Epithelial cell of esophagus (primary cell): ENCODE measurements around the gene OGDH.

Source experiments
- DNase-seq: peaks from one replicate; pipeline ENCODE4 v3.0.0; 2010; ENCODE audit warnings: low read depth
- H3K4me3 ChIP-seq: 2 replicates; pipeline ENCODE4 v1.5.1; 2011; ENCODE audit warnings: mild to moderate bottlenecking, low read length, control low read depth
- TF ChIP-seq, protein P1 (sequence below): IDR thresholded peaks from 2 replicates; pipeline ENCODE4 v1.5.1; 2011; ENCODE audit warnings: low read depth, mild to moderate bottlenecking, low read length, control low read depth, inconsistent platforms; ENCODE audit not compliant: insufficient read depth; ENCODE audit errors: missing control alignments

Gene OGDH

DNA sequence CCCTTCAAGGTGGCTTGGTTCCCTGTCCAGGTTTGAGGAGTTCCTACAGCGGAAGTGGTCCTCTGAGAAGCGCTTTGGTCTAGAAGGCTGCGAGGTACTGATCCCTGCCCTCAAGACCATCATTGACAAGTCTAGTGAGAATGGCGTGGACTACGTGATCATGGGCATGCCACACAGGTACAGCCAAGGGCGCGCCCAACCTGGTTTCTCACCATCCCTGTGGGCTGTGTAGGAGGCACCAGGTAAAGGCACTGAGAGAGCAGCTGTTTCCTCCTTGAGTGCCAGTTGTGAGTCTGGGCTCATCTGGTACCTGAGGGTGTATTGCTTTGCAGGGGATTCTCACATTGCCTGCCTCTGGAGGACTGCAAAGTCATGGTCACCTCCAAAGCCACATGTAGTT, 68.0 kb downstream of the OGDH start:
- DNase-seq = no peak
- no peak overlapping the region for H3K4me3 ChIP-seq
- TF ChIP-seq, protein P1, sequence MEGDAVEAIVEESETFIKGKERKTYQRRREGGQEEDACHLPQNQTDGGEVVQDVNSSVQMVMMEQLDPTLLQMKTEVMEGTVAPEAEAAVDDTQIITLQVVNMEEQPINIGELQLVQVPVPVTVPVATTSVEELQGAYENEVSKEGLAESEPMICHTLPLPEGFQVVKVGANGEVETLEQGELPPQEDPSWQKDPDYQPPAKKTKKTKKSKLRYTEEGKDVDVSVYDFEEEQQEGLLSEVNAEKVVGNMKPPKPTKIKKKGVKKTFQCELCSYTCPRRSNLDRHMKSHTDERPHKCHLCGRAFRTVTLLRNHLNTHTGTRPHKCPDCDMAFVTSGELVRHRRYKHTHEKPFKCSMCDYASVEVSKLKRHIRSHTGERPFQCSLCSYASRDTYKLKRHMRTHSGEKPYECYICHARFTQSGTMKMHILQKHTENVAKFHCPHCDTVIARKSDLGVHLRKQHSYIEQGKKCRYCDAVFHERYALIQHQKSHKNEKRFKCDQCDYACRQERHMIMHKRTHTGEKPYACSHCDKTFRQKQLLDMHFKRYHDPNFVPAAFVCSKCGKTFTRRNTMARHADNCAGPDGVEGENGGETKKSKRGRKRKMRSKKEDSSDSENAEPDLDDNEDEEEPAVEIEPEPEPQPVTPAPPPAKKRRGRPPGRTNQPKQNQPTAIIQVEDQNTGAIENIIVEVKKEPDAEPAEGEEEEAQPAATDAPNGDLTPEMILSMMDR = no peak

DNA sequence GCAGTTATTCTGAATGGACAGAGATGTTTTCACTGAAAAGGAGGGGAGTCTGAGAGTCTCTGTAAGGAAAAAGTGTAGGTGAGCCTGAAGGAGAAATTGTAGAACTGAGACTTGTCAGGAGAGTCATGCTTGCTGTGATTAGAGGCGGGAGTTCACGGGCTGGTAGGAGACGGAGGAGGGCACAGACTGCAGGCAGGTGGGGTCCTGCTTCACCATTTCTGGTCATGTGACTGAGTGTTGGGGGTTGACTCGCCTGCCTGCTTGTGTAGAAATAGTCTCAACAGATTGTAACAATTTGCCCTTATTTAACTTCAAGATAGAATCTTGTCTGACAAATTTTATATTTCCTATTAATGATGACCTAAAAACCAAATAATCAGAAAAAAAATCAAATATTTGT, 70.3 kb downstream of the OGDH start:
- no peak overlapping the region for H3K4me3 ChIP-seq
- TF ChIP-seq, protein P1 = no peak
- DNase-seq = no peak

DNA sequence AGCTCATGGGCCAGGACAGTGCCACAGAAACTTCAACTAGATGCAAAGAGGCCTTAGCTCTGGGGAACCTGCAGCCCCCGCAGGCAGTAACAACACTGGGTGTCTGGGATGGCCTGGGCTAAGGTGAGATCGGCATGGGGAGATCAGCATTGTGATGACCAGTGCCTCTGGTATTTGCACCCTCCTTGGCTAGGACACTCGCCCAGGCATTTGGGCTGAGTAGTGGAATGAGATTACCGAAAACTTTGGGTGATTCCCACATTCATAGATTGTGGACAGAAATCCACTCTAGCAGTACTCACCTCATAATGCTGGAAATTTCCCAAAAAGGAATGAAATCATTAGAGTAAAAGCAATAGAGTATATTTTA, 71.7 kb downstream of the OGDH start:
- TF ChIP-seq, protein P1 = no peak
- H3K4me3 ChIP-seq = no peak overlapping the region
- DNase-seq = peak; percentile 16

DNA sequence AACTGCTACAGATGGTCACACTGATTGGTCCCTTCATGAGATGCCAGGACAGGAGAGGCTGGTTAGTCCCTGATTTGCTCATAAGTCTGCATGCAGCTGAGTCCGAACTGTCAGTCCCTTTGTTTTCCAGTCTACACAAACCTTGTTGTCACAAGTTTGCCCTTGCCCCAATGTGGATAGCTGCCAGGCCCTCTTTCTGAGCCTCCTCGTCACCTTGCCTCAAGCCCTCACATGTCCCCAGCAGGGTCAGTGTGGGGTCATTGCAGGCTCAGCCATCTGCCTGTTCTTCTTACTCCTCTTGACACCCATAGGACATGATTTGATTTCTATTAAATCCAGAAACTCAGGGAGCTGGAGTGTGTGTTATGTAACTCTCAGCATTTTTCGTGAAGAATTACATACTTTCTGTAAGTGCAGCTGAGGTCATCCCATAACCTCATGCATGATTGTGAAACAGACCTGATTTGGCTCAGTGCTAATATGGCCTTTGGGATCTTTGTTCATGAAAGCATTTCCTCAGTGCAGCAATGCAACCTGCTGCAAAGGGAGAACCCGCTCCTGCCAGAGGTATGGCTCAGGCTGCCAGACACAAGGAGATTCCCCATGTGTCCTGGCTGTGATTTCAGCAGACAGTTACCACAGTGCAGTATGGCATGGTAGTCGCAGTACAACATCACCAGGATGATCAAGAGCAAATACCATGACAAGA, 72.2 kb downstream of the OGDH start:
- no peak overlapping the region for H3K4me3 ChIP-seq
- TF ChIP-seq, protein P1 = no peak
- DNase-seq = peak; percentile 81

DNA sequence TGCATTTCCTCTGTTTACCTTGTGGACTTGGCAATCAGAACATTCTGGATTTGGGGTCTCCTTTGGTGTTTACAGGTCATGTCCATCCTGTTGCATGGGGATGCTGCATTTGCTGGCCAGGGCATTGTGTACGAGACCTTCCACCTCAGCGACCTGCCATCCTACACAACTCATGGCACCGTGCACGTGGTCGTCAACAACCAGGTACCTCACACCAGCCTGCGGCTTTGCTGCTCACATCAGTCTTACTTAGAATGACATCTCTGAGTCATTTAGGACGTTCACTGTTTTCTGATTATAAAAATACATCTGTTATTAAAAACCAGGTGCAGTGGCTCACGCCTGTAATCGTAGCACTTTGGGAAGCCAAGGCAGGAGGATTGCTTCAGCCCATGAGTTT, 75.2 kb downstream of the OGDH start:
- DNase-seq = no peak
- no peak overlapping the region for H3K4me3 ChIP-seq
- TF ChIP-seq, protein P1 = no peak

DNA sequence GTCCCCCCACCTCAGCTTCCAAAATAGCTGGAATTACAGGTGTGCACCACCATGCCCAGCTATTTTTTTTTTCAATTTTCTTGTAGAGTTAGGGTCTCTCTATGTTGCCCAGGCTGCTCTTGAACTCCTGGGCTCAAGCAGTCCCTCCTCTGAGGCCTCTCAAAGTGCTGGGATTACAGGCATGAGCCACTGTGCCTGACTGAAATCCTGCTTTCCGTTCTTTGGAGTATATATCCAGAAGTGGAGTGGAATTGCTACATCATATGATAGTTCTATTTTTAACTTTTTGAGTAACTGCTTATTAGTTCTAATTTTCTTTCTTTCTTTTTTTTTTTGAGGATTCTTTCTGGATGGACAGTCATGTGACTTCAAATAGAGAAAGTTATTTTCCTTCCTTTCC, 79.3 kb downstream of the OGDH start:
- no peak for DNase-seq
- TF ChIP-seq, protein P1 = no peak
- H3K4me3 ChIP-seq = no peak overlapping the region

DNA sequence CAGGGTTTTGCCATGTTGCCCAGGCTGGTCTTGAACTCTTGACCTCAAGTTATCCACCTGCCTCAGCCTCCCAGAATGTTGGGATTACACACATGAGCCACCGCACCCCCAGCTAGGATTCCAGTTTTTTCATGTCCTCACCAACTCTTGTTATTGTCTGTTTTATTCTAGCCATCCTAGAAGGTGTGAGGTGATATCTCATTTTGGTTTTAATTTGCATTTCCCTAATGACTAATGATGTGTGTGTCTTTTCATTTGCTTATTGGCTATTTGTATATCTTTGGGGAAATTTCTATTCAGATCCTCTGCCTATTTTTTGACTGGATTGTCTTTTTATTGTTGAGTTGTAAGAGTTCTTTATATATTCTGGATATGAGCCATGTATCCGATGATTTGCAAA, 83.0 kb downstream of the OGDH start:
- no peak for DNase-seq
- no peak overlapping the region for H3K4me3 ChIP-seq
- TF ChIP-seq, protein P1 = no peak
